ENCODE data around the gene ITM2B.
A peak's percentile ranks its signal among the peaks of the same experiment; 100 is the strongest.

- TF ChIP-seq RAD21 (IDR thresholded peaks at IDR 0.05; ENCODE audit: low read depth) (no peak), EP300 (IDR thresholded peaks at IDR 0.05; ENCODE audit: borderline replicate concordance) (no peak), TCF12 (IDR thresholded peaks at IDR 0.05; ENCODE audit: low read depth) (0 out of 2 replicates have a peak, but pooled peaks have one; percentile 7), CEBPB (IDR thresholded peaks at IDR 0.05) (no peak)
Measured at GRCh38 chr13:48233889-48234488, 983 bp downstream of the ITM2B start.
